GM13976 (cell line): Measurements from ENCODE around the gene DNAH6.

Experiments
- DNase-seq: peaks from one replicate; pipeline ENCODE4 v3.0.0; 2012; ENCODE audit warnings: low spot score
- in situ Hi-C: fragments of 300-500 bp; cut with MboI; formaldehyde crosslinking; loops from one replicate; pipeline ENCODE4 v1.12.0; 2022; ENCODE audit warnings: low sequenced_read_pairs, mixed read lengths, inconsistent platforms; ENCODE audit not compliant: unreplicated experiment
- TF ChIP-seq, protein P1 (sequence below): IDR thresholded peaks from 2 replicates; pipeline ENCODE4 v1.5.1; 2012; ENCODE audit warnings: borderline replicate concordance, mild to moderate bottlenecking; ENCODE audit not compliant: insufficient read depth; ENCODE audit errors: extremely low read depth, missing control alignments, control extremely low read depth

Gene DNAH6

DNA sequence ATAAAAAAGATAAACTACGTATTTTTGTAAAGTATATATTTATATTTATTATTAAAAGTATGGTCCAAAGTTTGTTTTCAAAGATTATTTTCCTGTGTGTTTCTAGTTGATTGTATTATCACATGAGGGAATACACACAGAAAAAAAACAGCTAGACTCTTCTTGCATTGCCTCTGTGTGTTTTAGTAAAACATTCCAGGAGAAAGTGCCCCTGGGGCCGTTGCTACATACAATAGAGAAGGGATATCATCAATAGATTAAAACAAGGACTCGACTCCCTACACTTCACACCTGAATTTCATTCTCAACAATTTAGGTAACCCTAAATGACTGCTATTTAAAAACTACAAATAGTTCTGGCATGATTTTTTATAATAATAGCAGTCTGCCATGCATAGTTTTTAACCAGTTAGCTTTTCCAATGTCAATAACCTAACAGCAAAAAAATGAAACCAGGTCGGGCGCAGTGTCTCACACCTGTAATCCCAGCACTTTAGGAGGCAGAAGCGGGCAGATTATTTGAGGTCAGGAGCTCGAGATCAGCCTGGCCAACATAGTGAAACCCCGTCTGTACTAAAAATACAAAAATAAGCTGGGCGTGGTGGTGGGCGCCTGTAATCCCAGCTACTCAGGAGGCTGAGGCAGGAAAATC lies 171.3 kb downstream of the DNAH6 start:
- in situ Hi-C loops, result no loop called here
- TF ChIP-seq, protein P1, sequence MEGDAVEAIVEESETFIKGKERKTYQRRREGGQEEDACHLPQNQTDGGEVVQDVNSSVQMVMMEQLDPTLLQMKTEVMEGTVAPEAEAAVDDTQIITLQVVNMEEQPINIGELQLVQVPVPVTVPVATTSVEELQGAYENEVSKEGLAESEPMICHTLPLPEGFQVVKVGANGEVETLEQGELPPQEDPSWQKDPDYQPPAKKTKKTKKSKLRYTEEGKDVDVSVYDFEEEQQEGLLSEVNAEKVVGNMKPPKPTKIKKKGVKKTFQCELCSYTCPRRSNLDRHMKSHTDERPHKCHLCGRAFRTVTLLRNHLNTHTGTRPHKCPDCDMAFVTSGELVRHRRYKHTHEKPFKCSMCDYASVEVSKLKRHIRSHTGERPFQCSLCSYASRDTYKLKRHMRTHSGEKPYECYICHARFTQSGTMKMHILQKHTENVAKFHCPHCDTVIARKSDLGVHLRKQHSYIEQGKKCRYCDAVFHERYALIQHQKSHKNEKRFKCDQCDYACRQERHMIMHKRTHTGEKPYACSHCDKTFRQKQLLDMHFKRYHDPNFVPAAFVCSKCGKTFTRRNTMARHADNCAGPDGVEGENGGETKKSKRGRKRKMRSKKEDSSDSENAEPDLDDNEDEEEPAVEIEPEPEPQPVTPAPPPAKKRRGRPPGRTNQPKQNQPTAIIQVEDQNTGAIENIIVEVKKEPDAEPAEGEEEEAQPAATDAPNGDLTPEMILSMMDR, result no peak
- no peak for DNase-seq

GRCh38 chr2:84690225-84690624 lies 173.9 kb downstream of the DNAH6 start:
- DNase-seq, result no peak
- in situ Hi-C loops, result no loop called here
- TF ChIP-seq, protein P1, result no peak

GRCh38 chr2:84694088-84694622 lies 177.9 kb downstream of the DNAH6 start:
- DNase-seq, result no peak
- in situ Hi-C loops, result no loop called here
- TF ChIP-seq, protein P1, result no peak

DNA sequence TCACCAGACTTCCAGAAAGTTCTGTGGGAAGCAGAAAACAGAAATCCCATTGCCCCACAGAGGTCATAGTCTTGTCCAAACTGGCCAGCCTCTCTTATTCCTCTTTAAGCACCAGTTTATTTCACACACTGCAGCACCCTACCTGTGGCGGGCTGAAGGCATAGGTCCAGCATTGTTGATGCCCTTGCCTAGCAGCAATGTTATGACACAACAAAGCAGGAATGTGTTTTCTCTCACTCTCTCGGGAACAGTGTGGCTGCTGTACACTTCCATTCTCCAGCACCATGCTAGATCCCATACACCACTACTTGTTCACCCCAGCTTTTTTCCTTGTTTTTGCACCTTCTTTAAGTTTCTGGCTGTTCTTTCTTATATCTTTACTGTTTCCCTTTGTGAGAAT lies 181.6 kb downstream of the DNAH6 start:
- TF ChIP-seq, protein P1, result no peak
- no peak for DNase-seq
- in situ Hi-C loops, result no loop called here

GRCh38 chr2:84700006-84700405 lies 183.7 kb downstream of the DNAH6 start:
- TF ChIP-seq, protein P1, result no peak
- no peak for DNase-seq
- in situ Hi-C loops, result no loop called here

GRCh38 chr2:84701880-84702279 lies 185.6 kb downstream of the DNAH6 start:
- in situ Hi-C loops, result no loop called here
- TF ChIP-seq, protein P1, result no peak
- DNase-seq, result no peak
